Measurements from ENCODE around the gene HDGFL3.
"Not testable (repeated sequence)": the region's sequence is repeated elsewhere in the genome, so short reads cannot be mapped to it uniquely, and the experiment has no call there.

HDGFL3 gene

DNA sequence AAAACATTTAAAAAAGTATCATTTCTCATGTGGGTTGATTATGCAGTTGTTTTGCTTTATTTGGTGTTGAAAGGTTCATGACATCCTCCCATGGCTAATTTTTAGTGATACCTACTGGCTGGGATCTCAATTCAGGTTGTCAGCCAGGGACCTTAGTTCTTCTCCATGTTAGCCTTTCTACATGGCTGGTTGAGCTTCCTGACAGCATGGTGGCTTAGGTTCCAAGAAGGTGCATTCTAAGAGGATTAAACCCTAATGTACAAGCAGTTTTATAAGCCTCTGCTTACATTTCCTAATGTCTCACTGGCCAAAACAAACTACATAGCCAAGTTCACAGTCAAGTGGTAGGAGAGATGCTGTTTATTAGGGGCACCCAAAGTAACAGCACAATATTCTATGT lies 109.5 kb downstream of the HDGFL3 start:
- DNase-seq, result no peak

DNA sequence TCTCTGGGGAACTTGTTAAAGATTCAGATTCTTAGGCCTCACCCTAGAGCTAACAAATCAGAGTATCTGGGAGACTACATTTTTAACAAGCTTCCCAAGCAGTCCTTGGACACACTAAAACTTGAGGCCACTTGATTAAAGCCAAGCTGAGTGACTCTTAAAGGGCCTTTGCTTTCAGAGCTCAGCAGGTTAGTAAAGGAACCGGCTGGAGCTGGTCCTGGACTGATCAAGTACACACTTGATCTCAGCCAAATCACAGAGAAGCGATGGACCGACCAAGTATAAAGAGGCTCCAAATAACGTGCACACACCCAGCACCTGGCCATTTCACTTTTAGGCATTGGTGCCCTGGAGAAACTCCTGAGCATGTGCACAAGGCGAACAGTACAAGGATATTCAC lies 113.0 kb downstream of the HDGFL3 start:
- no peak for DNase-seq

DNA sequence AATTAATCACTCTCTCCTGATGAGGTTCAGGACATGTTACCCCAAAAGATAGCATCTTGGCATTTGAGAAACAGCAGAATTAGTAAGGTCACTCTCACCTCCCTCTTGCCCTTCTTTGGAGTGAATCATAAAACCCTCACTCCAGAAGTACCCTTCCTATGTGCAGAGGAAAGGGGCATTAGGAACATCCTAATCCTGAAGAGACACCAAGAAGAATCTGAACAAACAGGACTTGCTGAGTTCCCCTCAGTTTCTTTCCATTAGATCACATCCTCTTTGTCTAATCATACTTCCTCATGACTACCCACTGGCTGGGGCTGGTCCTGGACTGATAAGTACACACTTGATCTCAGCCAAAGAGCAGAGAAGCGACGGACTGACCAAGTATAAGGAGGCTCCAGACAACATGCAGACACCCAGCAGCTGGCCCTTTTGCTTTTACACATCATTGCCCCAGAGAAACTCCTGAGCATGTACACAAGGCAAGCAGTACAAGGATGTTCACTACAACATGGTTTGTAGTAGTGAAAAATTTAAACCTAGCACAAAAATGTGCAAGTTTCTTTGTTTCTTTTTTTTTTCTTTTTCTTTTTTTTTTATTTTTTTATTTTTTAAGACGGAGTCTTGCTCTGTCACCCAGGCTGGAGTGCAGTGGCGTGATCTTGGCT lies 115.2 kb downstream of the HDGFL3 start:
- DNase-seq, result no peak

DNA sequence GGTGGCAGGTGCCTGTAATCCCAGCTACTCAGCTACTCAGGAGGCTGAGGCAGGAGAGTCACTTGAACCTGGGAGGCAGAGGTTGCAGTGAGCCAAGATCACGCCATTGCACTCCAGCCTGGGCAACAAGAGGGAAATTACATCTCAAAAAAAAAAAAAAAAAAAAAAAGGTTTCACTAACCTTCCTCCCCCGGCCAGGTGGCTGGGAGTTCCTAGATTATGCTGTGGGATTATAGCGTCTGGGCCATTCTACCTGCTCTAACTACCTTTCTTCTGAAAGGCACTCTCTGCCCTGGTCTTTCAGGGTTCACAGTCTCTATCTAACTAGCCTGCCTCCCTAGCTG lies 115.7 kb downstream of the HDGFL3 start:
- not testable (repeated sequence) for DNase-seq

DNA sequence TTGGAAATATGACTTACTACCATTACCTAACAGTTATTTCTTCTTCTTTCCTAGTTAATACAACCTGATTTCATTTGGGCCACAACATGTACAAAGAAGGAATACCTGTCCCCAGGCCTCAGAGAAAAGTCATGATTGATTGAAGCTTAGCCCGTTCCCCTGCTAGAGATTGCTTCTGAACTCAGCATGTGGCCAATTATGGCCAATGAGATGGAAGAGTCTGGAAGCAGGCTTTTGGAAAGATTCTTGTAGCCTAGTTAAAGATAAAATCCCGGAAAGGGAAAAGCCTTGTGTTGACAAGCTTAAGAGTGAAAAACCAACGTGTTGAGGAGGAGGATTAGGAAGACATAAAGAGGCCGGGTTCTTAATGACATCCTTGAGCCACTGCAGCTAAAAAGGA lies 117.2 kb downstream of the HDGFL3 start:
- DNase-seq, result no peak

DNA sequence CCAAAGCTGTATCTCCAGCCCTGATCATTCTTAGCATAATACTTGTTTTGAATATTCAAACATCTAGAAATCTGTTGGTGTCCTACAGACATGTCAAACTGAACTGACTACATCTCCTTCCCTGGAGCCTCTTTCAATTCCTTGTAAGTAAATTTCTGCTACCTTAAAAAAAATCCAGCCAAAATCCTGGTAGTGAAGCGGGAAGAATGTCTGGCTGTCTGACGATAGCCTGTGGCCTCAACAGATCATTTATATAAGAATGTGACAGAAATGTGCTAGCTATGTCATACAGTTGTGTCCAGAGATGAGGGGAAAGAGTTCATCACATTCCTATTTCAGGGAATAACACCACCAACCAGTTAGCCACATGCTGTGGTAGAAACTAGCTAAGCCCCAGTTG lies 118.7 kb downstream of the HDGFL3 start:
- no peak for DNase-seq

DNA sequence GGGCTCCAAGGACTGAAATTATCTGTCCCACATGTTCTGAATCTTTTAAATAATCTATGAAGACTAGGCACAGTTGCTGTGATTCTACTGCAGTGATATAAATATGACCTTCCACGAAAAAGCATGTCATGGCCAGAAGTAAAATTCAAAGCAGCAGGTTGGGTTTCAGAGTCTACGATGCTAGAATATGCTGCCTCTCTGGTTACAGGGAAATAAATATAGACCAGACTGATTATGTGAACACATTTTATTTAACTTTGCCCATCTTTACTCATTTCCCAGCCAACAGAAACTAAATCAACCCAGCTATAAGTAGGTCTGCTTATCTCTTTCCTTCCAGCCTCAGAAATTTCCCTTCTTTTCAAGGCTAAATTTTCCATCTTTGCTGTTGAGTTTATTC lies 120.0 kb downstream of the HDGFL3 start:
- no peak for DNase-seq

DNA sequence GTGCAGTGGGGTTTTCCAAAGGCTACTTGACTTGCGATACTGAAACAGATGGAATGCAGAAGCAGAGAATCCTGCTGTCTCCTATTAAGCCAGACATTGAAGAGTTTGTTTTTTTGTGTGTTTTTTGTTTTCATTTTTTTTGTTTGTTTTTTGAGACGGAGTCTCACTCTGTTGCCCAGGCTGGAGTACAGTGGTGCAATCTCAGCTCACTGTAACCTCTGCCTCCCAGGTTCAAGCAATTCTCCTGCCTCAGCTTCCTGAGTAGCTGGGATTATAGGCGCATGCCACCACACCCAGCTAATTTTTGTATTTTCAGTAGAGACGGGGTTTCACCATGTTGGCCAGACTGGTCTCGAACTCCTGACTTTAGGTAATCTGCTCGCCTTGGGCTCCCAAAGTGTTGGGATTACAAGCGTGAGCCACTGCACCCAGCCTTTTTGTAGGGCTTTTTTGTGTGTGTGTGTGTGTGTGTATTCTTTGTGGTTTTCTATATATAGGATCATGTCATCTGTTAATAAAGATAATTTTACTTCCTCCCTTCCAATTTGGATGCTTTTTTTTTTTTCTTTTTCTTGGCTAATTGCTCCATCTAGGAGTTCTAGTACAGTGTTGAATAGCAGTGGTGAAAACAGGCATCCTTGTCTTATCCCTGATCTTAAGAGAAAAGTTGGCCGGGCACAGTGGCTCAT lies 121.6 kb downstream of the HDGFL3 start:
- not testable (repeated sequence) for DNase-seq

DNA sequence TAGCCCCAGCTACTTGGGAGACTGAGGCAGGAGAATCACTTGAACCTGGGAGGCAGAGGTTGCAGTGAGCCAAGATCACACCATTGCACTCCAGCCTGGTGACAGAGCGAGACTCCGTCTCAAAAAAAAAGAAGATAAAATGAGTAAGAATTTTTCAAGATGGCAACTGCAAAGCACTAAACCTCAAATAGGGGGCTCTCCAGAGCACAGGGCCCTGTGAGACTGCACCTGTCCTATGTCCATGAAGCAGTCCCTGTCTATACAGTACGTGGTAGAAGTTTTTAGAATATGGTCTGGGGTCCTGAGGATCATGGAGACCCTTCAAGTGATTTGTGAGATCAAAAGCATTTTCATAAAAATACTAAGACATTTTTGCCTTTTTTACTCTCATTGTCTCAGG lies 122.2 kb downstream of the HDGFL3 start:
- not testable (repeated sequence) for DNase-seq

DNA sequence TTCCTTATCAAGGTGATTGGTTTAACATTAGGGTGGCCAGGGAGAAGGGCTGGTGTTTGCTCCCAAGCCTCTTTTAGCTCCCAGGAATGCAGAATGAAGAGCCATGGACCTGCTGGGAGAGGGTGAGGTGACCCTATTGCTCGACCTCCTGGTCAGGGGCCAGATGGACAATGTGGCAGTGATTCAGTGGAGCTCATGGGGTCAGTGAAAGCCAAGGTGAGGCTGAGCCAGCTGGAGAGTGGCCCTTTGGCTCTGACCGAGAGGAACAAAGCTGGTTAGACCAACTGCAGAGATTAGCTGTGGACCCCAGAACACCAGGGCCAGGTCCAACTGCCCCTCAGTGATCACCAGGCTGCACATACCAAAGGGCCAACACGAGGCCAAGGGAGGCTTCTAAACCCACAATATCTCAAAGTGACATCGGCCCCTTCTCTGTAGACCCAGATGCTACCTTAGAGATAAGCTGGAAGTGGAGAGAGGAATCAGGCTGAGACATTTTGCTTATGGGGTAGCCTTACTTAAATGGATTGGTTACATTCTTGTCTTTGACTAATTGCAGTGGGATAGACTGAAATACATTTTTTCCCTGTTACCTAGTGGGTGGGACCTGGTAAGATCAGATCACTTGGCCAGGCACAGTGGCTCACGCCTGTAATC lies 124.8 kb downstream of the HDGFL3 start:
- DNase-seq, result no peak

DNA sequence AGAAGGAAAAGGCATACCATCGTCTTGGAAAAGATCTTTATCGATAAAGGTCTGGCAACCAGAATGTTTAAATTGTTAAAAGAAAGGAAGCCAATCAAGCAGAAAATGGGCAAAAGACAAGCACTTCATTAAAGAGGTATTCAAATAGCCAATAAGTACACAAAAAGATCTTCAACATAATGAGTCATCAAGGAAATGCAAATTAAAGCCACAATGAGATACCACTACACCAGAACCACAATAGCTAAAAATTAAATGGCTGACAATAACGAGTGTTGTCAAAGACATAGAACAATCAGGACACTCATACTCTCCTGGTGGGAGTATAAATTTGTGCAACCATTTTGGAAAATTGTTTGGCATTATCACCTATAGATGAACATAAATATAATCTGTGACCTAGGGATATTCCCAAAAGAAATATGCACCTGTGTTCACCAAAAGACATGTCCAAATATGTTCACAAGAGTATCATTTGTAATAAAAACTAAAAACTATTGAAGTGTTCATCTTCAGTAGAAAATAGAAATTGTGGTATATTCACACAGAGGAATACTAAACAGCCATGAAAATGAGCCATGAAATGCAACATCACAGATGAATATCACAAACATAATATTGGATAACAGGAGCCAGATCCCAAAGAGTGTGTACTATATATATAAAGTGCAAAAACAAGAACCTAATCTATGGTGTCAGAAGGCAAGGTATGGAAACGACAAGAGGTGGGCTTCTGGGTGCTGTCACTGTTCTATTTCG lies 126.2 kb downstream of the HDGFL3 start:
- DNase-seq, result no peak

DNA sequence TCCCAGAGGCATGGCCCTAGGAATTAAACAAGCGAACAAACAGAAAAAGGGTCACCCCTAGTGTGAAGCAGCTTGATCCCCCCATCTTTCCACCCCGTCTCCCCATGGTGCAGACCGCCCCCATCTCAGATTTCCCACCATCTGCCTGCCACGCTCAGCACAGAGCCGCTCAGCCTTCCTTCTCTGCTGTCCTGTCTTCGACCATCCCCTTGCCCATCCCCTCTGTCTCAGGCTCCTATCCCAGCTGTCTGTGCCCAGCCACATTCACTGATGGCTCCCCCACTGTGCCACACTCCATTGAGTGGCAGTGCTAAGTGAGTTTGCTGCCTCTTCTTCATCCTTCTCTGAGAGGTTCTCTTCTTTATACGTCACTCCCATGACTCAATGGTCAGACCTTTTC lies 128.9 kb downstream of the HDGFL3 start:
- no peak for DNase-seq

Data from NCI-H446 (cell line).